NCI-H1436 treated with DMSO at 0.1 percent for 48 hours (cell line): ENCODE measurements around the gene BOD1.
"Not testable (repeated sequence)": the region's sequence is repeated elsewhere in the genome, so short reads cannot be mapped to it uniquely, and the experiment has no call there.

Source experiments
- DNase-seq: peaks from one replicate; lab custom pipeline; 2025; lab: John Stamatoyannopoulos, UW

The BOD1 gene

GRCh38 chr5:173615884-173616576 lies 420 bp downstream of the BOD1 start:
- no peak for DNase-seq

- no peak for DNase-seq
Measured at GRCh38 chr5:173614591-173614990, 1.9 kb downstream of the BOD1 start.

DNA sequence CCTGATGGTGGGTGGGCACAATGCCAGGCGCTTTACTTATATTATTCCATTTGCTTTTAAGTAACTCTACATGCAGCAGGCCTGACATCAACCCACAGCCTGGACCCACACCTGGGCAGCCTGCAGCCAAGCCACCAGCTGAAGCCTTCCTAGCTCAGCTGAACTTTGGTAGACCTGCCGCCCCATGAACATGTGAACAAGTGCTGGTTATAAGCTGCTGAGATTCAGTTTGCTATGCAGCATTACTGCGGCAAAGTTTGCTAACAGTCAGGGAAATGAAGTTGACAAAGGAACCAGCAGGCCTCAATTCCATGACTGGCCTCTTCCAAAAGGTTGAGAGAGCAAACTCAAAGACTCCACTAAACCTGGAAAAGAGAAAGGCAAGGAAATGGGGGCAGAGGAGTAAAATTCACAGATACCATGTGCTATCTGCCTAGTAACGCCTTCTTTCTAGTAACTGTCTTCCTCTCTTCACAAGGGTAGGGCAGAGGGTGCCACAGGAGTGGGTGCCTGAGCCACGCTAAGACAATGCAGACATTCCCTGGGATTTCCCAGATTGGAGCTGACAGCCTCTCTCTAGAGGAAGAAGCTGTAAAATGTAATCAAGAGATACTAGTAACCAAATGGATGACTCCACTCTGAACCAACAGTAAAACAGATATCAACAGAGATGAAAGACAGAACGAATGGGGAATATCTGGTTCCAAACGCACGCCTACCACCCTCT lies 2.9 kb downstream of the BOD1 start:
- DNase-seq = no peak

GRCh38 chr5:173612948-173613347 lies 3.5 kb downstream of the BOD1 start:
- no peak for DNase-seq

GRCh38 chr5:173611706-173612105 lies 4.7 kb downstream of the BOD1 start:
- DNase-seq = no peak

- DNase-seq = no peak
Measured at GRCh38 chr5:173604141-173604540, 12.3 kb downstream of the BOD1 start.

GRCh38 chr5:173602423-173602822 lies 14.0 kb downstream of the BOD1 start:
- no peak for DNase-seq

DNA sequence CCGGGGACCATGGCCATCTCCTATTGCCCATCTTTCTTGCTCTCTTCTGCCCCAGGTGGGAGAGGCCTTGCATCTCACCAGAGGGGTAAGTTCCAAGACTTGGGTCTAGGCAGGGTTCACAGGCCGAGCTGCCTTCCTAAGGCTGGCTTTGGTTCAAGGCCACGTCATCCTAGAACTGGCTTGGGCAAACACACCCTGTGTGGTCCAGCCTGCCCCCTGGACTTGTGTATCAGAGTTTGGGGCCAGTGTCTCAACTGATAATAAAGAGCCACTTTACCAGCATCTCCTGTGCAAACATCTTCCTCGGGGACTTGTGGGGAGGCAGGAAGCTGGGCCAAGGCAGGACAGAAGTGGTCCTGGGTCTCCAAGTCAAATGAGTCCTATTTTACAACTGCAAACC lies 17.8 kb downstream of the BOD1 start:
- DNase-seq = no peak

DNA sequence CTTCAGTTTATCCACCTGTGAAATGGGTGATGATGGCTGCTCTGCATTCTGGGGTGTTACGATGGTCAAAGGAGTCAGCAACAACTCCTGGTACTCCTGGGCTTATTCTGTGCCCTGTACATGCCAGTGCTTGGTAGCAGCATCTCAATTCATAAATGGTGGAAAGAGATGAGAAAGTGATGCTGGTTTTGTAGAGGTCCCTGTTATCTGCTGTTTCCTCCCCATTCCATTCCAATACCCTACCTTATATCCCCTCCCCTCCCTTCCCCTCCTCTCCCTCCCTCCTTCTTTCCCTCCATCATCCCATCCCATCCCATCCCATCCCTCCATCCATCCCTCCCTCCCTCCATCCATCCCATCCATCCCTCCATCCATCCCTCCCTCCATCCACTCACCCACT lies 19.1 kb downstream of the BOD1 start:
- DNase-seq = no peak

GRCh38 chr5:173595841-173596240 lies 20.6 kb downstream of the BOD1 start:
- no peak for DNase-seq

DNA sequence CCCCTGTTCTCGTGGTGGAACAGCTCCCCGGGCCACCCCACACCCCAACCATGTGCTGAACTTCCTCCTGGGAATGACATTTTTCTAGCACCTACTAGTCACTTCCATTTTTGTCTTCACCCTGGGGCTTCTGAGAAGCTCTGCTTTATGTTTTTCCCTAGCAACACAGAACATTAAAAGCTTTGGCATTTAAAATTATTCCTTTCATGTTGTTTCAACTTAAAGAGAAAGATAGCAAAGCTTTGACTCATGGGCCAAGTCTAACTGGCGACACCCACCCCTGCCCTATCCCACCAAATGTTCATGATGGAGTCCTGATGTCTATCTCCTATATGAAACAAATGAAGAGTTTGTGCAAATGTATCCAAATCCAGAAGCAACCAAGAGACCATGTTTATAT lies 22.4 kb downstream of the BOD1 start:
- no peak for DNase-seq

DNA sequence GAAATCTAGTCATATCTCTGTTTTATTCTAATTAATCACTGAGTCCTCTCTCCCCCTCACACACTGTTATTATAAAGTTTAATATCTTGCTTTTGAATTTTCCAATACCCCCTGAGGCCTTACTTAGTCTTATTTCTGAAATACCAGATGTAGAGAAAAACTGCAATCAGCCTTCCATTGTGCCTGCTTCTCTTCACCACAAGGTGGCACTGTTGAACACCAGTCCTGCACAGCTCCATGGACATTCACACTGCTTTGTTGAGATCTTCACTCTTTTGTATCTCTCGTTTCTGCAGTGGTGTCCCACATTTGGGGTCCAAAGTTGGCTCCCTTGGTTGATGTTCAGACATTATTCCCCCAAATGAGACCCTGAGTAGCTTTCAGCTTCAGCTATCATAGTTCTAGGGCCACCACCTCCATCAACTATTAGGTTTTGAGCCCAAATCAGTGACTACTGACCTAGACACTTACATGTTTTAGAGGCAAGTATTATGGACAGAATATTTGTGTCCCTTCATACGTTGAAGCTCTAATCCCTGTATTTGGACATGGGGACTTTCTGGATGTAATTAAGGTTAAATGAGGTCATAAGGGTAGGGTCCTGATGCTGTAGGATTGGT lies 24.3 kb downstream of the BOD1 start:
- DNase-seq = no peak

DNA sequence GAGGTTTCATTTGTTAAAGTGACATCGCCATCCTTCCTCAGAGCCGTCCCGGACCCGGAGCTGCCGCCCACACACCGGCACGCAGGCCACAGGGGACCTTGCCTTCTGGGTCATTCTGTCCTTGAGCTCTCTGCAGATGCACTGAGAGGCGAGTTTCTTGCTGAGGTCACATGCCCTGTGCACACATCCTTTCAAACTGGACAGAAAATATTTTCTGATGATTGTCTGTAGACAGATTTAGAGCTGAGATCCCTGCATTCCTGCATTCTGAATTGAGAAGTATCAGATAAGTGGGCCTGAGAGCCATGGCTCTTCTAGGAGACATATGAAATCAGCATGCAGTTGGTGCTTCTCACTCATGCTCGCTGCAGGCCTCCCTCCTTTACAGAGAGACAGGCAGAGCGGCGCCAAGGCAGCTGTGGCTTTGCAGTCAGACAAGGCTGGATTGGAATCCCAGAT lies 25.4 kb downstream of the BOD1 start:
- DNase-seq = no peak

GRCh38 chr5:173590436-173591055 lies 25.9 kb downstream of the BOD1 start:
- DNase-seq = no peak

GRCh38 chr5:173586133-173586532 lies 30.3 kb downstream of the BOD1 start:
- not testable (repeated sequence) for DNase-seq

DNA sequence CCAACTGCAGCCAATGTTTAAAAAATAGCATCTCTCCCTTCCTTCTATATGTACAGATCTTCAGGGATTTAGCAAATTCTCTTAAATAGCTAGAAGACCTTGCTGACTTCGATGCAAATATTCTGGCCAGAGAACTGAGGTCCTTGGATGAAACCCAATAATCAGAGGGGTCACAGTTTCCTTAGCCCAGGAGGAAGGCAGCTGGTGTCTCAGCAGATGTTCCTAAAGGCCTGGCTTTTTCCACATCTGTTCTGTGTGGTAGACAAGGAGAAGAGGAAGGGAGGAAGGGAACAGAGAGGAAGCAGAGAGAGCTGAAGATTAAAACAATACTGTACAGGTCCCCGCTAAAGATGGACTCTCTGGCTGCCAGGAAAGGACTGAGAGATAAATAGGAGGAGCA lies 33.1 kb downstream of the BOD1 start:
- no peak for DNase-seq

DNA sequence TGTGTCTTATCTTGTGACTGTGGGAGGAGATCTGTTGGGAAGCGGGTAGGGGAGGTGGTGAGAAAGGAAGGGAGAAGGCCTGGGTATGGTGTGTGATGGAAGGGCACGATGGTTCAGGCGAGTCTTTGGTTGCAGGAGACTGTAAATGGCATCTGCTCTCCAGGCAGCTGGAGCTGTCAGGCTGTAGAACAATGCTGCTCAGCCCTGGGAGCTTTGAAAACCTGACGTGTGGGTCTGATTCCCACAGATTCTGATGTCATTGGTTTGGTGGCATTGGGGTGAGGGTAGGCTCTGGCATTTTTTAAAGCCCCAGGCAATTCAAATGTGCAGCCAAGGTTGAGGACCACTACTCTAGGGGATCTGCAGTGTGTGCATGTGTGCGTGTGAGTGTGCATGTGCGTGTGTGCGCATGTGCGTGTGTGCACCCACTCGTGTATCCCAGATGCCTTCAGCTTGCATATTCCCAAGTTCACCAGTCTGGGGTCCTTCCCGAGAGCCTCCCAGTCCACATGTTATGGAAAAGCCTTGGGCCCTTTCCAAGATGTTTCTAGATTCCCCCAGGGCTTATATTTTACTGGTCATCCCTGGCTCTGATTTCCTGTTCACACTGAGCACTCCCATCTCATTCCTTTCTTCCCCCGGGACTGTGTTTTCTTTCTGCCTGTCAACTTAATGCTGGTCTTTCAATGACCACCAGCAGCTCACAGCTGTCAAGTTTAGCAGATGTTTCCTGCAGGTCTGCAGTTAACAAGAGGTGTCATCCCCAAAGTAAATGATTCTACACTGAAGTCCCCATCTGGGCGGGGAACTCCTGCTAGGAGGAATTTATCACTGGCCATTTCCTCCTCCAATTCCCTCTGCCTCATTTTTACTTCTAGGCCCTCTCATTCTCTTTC lies 34.0 kb downstream of the BOD1 start:
- no peak for DNase-seq

- no peak for DNase-seq
Measured at GRCh38 chr5:173581408-173582215, 34.8 kb downstream of the BOD1 start.

- no peak for DNase-seq
Measured at GRCh38 chr5:173578947-173579615, 37.4 kb downstream of the BOD1 start.

- no peak for DNase-seq
Measured at GRCh38 chr5:173577817-173578216, 38.6 kb downstream of the BOD1 start.
